ENCODE data around the gene PLCD1. TPM values are rescaled to one million over a fixed set of nuclear protein-coding genes. Genes with fewer than 3 reads are reported as not detected.
A peak's percentile ranks its signal among the peaks of the same experiment; 100 is the strongest.

The PLCD1 gene
- total RNA-seq, 1 donor from 2014 or later: 32.2 TPM

DNA sequence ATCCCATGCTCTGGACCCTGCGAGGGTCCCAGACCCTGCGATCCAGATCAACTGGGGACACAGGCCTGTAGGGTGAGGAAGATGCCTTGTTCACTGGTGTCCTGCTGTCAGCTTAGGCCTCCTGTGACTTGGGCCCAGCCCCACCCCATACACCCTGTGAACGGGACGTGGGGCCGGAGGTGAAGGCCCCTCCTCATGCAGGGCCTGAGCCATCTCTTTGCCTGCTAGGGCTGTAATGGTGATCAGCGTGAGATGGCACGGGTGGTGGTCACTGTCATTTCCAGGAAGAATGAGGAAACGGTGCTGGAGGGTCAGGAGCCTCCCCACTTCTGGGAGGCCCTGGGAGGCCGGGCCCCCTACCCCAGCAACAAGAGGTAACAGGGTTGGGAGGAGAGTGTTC lies 26.5 kb downstream of the PLCD1 start:
- H3K27ac ChIP-seq: no peak overlapping the region
- intact Hi-C loops (cut with DNase I): no loop called here
- no peak for ATAC-seq
- no peaks in the 10 kb centered on the region for H3K27me3 ChIP-seq
- peaks cover 15% of the 10 kb centered on the region for H3K4me1 ChIP-seq
- H3K9me3 ChIP-seq: no peaks in the 10 kb centered on the region
- TF ChIP-seq, protein P1, sequence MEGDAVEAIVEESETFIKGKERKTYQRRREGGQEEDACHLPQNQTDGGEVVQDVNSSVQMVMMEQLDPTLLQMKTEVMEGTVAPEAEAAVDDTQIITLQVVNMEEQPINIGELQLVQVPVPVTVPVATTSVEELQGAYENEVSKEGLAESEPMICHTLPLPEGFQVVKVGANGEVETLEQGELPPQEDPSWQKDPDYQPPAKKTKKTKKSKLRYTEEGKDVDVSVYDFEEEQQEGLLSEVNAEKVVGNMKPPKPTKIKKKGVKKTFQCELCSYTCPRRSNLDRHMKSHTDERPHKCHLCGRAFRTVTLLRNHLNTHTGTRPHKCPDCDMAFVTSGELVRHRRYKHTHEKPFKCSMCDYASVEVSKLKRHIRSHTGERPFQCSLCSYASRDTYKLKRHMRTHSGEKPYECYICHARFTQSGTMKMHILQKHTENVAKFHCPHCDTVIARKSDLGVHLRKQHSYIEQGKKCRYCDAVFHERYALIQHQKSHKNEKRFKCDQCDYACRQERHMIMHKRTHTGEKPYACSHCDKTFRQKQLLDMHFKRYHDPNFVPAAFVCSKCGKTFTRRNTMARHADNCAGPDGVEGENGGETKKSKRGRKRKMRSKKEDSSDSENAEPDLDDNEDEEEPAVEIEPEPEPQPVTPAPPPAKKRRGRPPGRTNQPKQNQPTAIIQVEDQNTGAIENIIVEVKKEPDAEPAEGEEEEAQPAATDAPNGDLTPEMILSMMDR (IDR thresholded peaks at IDR 0.05): no peak
- H3K36me3 ChIP-seq: peaks cover 9% of the 10 kb centered on the region
- H3K4me3 ChIP-seq: no peak overlapping the region
- DNase-seq: peak; percentile 50

DNA sequence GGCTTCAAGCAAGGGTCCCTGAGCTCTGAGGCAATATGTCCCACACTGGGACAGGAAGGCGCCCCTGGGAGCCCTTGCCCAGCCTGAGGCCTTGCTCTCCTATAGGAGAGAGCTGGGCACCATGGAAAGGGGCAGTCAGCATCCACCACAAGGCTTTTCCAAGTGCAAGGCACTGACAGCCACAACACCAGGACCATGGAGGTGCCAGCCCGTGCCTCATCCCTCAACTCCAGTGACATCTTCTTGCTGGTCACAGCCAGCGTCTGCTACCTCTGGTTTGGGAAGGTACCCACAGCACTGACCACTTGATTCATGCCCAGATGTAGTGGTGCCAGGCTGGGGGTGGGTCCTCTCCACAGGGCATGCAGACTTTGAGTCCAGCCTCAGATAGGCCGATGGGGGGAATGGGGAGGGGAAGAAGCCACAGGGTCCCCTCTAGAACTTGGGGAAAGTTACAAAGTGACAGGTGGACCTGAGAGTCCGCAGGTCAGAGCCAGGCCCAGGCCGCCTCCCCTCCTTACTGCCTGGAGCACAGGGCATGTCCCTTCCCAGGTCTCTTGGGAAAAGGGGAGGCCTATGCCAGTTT lies 27.1 kb downstream of the PLCD1 start:
- DNase-seq (peak; percentile 57), ATAC-seq (no peak)
- intact Hi-C loops (cut with DNase I): no loop called here
- Histone ChIP-seq H3K9me3 (no peaks in the 10 kb centered on the region), H3K4me3 (no peak overlapping the region), H3K27ac (no peak overlapping the region), H3K27me3 (no peaks in the 10 kb centered on the region), H3K36me3 (peaks cover 5% of the 10 kb centered on the region), H3K4me1 (peaks cover 18% of the 10 kb centered on the region)
- TF ChIP-seq, protein P1 (IDR thresholded peaks at IDR 0.05): no peak

DNA sequence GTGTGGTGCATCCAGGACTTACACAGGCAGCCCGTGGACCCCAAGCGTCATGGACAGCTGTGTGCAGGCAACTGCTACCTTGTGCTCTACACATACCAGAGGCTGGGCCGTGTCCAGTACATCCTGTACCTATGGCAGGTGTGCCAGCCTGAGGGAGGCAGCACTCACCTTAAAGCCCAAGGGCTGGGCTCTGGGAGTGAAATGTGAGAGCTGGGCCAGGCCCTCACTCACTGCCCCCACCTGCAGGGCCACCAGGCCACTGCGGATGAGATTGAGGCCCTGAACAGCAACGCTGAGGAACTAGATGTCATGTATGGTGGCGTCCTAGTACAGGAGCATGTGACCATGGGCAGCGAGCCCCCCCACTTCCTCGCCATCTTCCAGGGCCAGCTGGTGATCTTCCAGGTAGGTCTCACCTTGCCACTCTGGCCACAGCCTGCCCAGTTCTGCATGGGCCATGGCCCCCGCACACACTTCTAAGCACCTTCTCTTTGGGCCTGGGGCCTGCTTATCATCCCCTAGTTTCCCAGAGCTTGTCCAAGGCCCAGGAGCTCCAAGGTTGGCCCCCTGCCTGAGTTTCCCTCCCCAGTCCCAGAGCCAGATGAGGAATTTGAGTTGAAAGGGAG lies 27.9 kb downstream of the PLCD1 start:
- Histone ChIP-seq H3K27ac (no peak overlapping the region), H3K27me3 (no peaks in the 10 kb centered on the region), H3K9me3 (no peaks in the 10 kb centered on the region), H3K36me3 (peaks cover 5% of the 10 kb centered on the region), H3K4me1 (peaks cover 21% of the 10 kb centered on the region), H3K4me3 (no peak overlapping the region)
- intact Hi-C loops (cut with DNase I): no loop called here
- DNase-seq: peak; percentile 67
- TF ChIP-seq, protein P1 (IDR thresholded peaks at IDR 0.05): peak; percentile 22
- no peak for ATAC-seq

DNA sequence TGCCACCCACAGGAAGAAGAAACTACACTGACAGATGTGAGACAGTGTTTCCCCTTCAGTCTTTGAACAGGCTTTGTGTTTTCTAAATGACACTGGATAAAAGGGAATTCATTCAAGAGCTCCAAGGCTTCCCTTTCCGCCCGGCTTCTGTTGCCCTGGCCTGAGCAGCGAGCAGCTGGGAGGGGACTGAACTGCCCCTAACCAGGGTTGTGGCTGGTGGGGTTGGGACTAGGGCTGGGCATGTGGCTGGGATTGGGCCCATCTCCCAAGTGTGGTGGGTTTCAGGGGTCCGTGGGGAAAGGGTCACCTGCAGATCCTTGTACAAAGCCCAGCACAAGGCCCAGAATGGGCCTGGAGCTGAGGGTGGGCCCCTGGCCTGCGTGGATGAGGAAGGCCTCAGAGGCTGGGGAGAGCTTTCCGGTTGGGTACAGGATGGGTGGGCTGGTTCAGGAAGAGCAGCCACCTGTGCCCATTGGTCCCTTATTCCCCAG lies 28.4 kb downstream of the PLCD1 start:
- H3K9me3 ChIP-seq: no peaks in the 10 kb centered on the region
- intact Hi-C loops (cut with DNase I): no loop called here
- no peak overlapping the region for H3K27ac ChIP-seq
- peaks cover 5% of the 10 kb centered on the region for H3K36me3 ChIP-seq
- H3K4me1 ChIP-seq: peaks cover 21% of the 10 kb centered on the region
- DNase-seq (peak; percentile 53), ATAC-seq (no peak)
- no peak overlapping the region for H3K4me3 ChIP-seq
- no peaks in the 10 kb centered on the region for H3K27me3 ChIP-seq
- TF ChIP-seq, protein P1 (IDR thresholded peaks at IDR 0.05): no peak

DNA sequence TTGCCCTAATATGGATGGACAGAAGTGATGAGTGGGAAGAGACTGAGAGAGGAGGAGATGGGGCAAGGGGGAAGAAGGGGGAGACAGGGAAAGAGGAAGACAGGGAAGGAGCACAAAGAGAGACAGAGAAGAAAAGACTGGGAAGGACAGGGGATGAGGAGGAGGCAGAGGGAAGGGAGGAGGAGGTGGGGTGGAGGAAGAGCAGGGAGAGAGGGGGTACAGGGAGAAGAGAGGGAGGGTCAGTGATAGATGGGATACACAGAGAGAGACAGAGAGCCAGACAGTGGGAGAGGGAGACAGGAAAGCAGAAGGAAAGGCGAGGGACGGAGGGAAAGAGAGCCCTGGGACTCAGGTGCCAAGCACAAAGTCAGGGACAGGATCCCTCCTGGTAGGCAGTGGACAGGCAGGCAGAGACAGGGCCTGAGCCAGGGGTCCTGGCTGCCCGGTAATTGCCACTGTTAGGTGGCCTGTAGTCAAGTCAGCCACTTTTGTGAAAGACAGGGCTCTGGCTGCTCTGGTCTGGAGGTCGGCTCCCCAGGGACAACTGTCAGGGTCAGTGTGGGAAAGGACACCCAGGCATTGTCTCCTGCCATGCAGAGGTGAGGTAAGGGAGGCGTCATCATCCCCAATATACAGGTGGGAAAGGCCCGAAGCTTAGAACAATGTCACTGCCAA lies 29.1 kb downstream of the PLCD1 start:
- Histone ChIP-seq H3K4me3 (no peak overlapping the region), H3K36me3 (peaks cover 5% of the 10 kb centered on the region), H3K4me1 (peaks cover 21% of the 10 kb centered on the region), H3K9me3 (no peaks in the 10 kb centered on the region), H3K27ac (no peak overlapping the region), H3K27me3 (no peaks in the 10 kb centered on the region)
- TF ChIP-seq, protein P1 (IDR thresholded peaks at IDR 0.05): no peak
- ATAC-seq: no peak
- DNase-seq: peak; percentile 45
- intact Hi-C loops (cut with DNase I): no loop called here
